K562 (cell line): Measurements from ENCODE around the gene MADCAM1. TPM values are rescaled to one million over a fixed set of nuclear protein-coding genes. Genes with fewer than 3 reads are reported as not detected.

Experiments
- HCFC1 ChIP-seq: IDR thresholded peaks from 2 replicates; pipeline ENCODE4 v1.6.1; 2012; ENCODE audit warnings: low read depth, low read length, improper control_type of control experiment
- KDM2B ChIP-seq: fragments of 250-450 bp; sonication (Bioruptor Pico); IDR thresholded peaks from 2 replicates; pipeline ENCODE4 v1.8.0; 2021; ENCODE audit warnings: mild to moderate bottlenecking, moderate library complexity
- NR2C2 ChIP-seq, 2 experiments: fragments of 200-800 bp in 1 of 2; sonication (Bioruptor generic) in 1 of 2; sonication (generic) in 1 of 2; formaldehyde crosslinking in 1 of 2; IDR thresholded peaks; 2 replicates each; pipeline versions ENCODE4 v1.6.1 to v1.8.0; 2016 to 2022; ENCODE audit warnings: mild to moderate bottlenecking in 1 of 2, missing compliant biosample characterization in 1 of 2, missing genetic modification characterization in 1 of 2, missing genetic modification reagents in 1 of 2
- POLR2A ChIP-seq: fragments of 450-650 bp; conservative IDR thresholded peaks from 2 replicates; pipeline ENCODE4 v1.6.1; 2016
- POLR2AphosphoS2 ChIP-seq: IDR thresholded peaks from 2 replicates; pipeline ENCODE4 v1.6.1; 2012; ENCODE audit warnings: low read length, improper control_type of control experiment
- SP2 ChIP-seq: IDR thresholded peaks from 2 replicates; pipeline ENCODE4 v1.6.1; 2011; ENCODE audit warnings: mild to moderate bottlenecking, low read depth, low read length, moderate library complexity; ENCODE audit not compliant: poor library complexity, severe bottlenecking; ENCODE audit errors: extremely low read depth
- ZKSCAN1 ChIP-seq: fragments of 150-350 bp; IDR thresholded peaks from 2 replicates; pipeline ENCODE4 v1.6.1; 2016; ENCODE audit warnings: low read depth, low read length
- ZNF3 ChIP-seq: fragments of 250-450 bp; sonication (Bioruptor Pico); IDR thresholded peaks from 2 replicates; pipeline ENCODE4 v1.5.0; 2021; ENCODE audit warnings: mild to moderate bottlenecking, moderate library complexity
- ZNF384 ChIP-seq: IDR thresholded peaks from 2 replicates; pipeline ENCODE4 v1.6.1; 2012; ENCODE audit warnings: low read depth, low read length, improper control_type of control experiment
- ZNF445 ChIP-seq: fragments of 250-450 bp; sonication (Bioruptor Pico); IDR thresholded peaks from 2 replicates; pipeline ENCODE4 v1.4.0; 2020; ENCODE audit warnings: low read depth, mild to moderate bottlenecking, moderate library complexity
- ZZZ3 ChIP-seq: fragments of 450-650 bp; IDR thresholded peaks from 2 replicates; pipeline ENCODE4 v1.6.1; 2016; ENCODE audit warnings: antibody characterized with exemption, mild to moderate bottlenecking, moderate library complexity
- polyA plus RNA-seq, 8 experiments: library from polyadenylated mRNA; depleted of rRNA in 4 of 8; stranded (reverse) in 5 of 8; unstranded in 3 of 8; fragments of >200 nt; fragmentation: Nextera tagmentation in 2 of 8; fragmentation: Illumina TruSeq in 1 of 8; extraction: Ambion mirVana in 2 of 8; extraction: Trizol in 1 of 8; gene quantifications; 2 replicates each; pipeline versions ENCODE4 v1.2.1 to v1.2.3, GENCODE V29; 2011 to 2014; ENCODE audit warnings: inconsistent platforms in 1 of 8, missing spikeins in 1 of 8
- total RNA-seq, 7 experiments: library from RNA; depleted of rRNA in 6 of 7; stranded (reverse); fragments of >200 nt in 6 of 7; fragmentation: Illumina TruSeq in 2 of 7; extraction: Trizol in 2 of 7; gene quantifications; 2 replicates each; pipeline versions ENCODE4 v1.2.1 to v1.2.3, GENCODE V29; 2011 to 2021; ENCODE audit warnings: low replicate concordance in 1 of 7
- TF ChIP-seq, protein P1 (sequence below): fragments of 150-350 bp; conservative IDR thresholded peaks from 2 replicates; pipeline ENCODE4 v1.6.1; 2014; ENCODE audit warnings: low read length
- TF ChIP-seq, protein P2 (sequence below), 2 experiments: fragments of 450-650 bp; formaldehyde crosslinking in 1 of 2; IDR thresholded peaks; 2 replicates each; pipeline versions ENCODE4 v1.4.0 to v1.6.1; 2014 to 2020; ENCODE audit warnings: mild to moderate bottlenecking in 2 of 2, borderline replicate concordance in 1 of 2, low read depth in 1 of 2
- TF ChIP-seq, protein P3 (sequence below): fragments of 250-450 bp; sonication (Bioruptor Pico); IDR thresholded peaks from 2 replicates; pipeline ENCODE4 v1.8.0; 2022; ENCODE audit warnings: inconsistent platforms, mild to moderate bottlenecking, moderate library complexity, borderline replicate concordance
- TF ChIP-seq, protein P4 (sequence below): sonication (generic); formaldehyde crosslinking; IDR thresholded peaks from 2 replicates; pipeline ENCODE4 v1.8.0; 2022; ENCODE audit warnings: missing genetic modification reagents, mild to moderate bottlenecking, borderline replicate concordance

MADCAM1 gene
- total and polyA plus RNA-seq, 9 of the 15 experiments (the other 6 are each of a cell fraction or from before 2014, with no cell fraction given): 0.09 to 0.36 (median 0.09) TPM; not detected in 6

DNA sequence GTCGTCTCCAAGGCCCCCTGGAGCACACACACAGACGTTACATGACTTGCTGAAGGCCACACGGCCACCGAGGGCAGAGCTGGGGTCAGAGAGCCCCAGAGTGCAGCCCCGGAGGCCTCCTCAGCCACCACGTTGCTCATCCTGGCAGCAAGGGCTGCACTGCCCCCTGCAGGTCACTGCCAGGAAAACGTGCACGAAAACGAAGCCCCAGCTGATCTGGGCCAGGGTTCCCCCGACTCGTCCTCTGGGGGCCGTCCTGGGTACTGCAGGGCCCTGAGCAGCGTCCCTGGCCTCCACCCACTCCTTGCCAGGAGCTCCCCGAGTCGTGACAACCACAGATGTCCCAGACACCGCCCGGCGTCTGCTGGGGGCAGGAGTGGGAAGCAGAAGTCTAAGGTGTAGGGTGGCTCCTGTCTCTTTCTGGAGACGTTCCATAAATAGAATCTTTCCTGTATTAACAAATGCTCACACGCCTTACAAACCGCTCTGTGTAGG lies 14.4 kb downstream of the MADCAM1 start (continued):
- TF ChIP-seq, protein P1, sequence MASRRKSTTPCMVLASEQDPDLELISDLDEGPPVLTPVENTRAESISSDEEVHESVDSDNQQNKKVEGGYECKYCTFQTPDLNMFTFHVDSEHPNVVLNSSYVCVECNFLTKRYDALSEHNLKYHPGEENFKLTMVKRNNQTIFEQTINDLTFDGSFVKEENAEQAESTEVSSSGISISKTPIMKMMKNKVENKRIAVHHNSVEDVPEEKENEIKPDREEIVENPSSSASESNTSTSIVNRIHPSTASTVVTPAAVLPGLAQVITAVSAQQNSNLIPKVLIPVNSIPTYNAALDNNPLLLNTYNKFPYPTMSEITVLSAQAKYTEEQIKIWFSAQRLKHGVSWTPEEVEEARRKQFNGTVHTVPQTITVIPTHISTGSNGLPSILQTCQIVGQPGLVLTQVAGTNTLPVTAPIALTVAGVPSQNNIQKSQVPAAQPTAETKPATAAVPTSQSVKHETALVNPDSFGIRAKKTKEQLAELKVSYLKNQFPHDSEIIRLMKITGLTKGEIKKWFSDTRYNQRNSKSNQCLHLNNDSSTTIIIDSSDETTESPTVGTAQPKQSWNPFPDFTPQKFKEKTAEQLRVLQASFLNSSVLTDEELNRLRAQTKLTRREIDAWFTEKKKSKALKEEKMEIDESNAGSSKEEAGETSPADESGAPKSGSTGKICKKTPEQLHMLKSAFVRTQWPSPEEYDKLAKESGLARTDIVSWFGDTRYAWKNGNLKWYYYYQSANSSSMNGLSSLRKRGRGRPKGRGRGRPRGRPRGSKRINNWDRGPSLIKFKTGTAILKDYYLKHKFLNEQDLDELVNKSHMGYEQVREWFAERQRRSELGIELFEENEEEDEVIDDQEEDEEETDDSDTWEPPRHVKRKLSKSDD: no peak
- no peak for TF ChIP-seq ZZZ3
- TF ChIP-seq NR2C2 (CRISPR knock-in tag; IDR thresholded peaks at IDR 0.05): peak; percentile 18; the same call in 1 of the 2 replicates
- no peak for TF ChIP-seq NR2C2 (tag; IDR thresholded peaks at IDR 0.05)
- TF ChIP-seq, protein P2, sequence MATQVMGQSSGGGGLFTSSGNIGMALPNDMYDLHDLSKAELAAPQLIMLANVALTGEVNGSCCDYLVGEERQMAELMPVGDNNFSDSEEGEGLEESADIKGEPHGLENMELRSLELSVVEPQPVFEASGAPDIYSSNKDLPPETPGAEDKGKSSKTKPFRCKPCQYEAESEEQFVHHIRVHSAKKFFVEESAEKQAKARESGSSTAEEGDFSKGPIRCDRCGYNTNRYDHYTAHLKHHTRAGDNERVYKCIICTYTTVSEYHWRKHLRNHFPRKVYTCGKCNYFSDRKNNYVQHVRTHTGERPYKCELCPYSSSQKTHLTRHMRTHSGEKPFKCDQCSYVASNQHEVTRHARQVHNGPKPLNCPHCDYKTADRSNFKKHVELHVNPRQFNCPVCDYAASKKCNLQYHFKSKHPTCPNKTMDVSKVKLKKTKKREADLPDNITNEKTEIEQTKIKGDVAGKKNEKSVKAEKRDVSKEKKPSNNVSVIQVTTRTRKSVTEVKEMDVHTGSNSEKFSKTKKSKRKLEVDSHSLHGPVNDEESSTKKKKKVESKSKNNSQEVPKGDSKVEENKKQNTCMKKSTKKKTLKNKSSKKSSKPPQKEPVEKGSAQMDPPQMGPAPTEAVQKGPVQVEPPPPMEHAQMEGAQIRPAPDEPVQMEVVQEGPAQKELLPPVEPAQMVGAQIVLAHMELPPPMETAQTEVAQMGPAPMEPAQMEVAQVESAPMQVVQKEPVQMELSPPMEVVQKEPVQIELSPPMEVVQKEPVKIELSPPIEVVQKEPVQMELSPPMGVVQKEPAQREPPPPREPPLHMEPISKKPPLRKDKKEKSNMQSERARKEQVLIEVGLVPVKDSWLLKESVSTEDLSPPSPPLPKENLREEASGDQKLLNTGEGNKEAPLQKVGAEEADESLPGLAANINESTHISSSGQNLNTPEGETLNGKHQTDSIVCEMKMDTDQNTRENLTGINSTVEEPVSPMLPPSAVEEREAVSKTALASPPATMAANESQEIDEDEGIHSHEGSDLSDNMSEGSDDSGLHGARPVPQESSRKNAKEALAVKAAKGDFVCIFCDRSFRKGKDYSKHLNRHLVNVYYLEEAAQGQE (IDR thresholded peaks at IDR 0.05; ENCODE audit: borderline replicate concordance): peak; percentile 68
- TF ChIP-seq, protein P2 (CRISPR knock-in tag; IDR thresholded peaks at IDR 0.05; ENCODE audit: low read depth): no peak
- no peak for TF ChIP-seq ZNF384
- no peak for TF ChIP-seq POLR2A
- peak; percentile 34 for TF ChIP-seq HCFC1
- TF ChIP-seq, protein P3, sequence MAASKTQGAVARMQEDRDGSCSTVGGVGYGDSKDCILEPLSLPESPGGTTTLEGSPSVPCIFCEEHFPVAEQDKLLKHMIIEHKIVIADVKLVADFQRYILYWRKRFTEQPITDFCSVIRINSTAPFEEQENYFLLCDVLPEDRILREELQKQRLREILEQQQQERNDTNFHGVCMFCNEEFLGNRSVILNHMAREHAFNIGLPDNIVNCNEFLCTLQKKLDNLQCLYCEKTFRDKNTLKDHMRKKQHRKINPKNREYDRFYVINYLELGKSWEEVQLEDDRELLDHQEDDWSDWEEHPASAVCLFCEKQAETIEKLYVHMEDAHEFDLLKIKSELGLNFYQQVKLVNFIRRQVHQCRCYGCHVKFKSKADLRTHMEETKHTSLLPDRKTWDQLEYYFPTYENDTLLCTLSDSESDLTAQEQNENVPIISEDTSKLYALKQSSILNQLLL (CRISPR knock-in tag): no peak
- TF ChIP-seq, protein P4, sequence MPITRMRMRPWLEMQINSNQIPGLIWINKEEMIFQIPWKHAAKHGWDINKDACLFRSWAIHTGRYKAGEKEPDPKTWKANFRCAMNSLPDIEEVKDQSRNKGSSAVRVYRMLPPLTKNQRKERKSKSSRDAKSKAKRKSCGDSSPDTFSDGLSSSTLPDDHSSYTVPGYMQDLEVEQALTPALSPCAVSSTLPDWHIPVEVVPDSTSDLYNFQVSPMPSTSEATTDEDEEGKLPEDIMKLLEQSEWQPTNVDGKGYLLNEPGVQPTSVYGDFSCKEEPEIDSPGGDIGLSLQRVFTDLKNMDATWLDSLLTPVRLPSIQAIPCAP: no peak
- no peak for TF ChIP-seq POLR2AphosphoS2
- 0 out of 2 replicates have a peak, but pooled peaks have one; percentile 57 for TF ChIP-seq ZKSCAN1
- no peak for TF ChIP-seq ZNF445 (CRISPR knock-in tag)
- no peak for TF ChIP-seq KDM2B (CRISPR knock-in tag)
- TF ChIP-seq SP2: no peak
- TF ChIP-seq ZNF3: no peak
